ENCODE results near the gene INCA1. TPM values are rescaled to one million over a fixed set of nuclear protein-coding genes. Genes with fewer than 3 reads are reported as not detected.

INCA1 gene

Small RNA genes within 50 kb of the gene (small RNA-seq; reads per million reads assigned to genes)
- not detected for gene MIR6864
- gene MIR6865, result not detected
